ENCODE results near the gene AKAP11.

Gene AKAP11

GRCh38 chr13:42271337-42272114 lies 426 bp upstream of the AKAP11 start:
- H3K4me3 ChIP-seq (replicated peaks in 1 of 2; ENCODE audit: low read depth in 2 of 2, low read length in 2 of 2) = peak overlapping the region; percentile 82 to 86
- peak; percentile 99 for DNase-seq (ENCODE audit: low read depth in 2 of 2)
- TF ChIP-seq CTCF (IDR thresholded peaks at IDR 0.05; ENCODE audit: low read depth, low read length) = no peak

- no peak for TF ChIP-seq CTCF (IDR thresholded peaks at IDR 0.05; ENCODE audit: low read depth, low read length)
- H3K4me3 ChIP-seq (replicated peaks in 1 of 2; ENCODE audit: low read depth in 2 of 2, low read length in 2 of 2) = peak overlapping the region; percentile 82 to 86
- DNase-seq (ENCODE audit: low read depth in 2 of 2) = no peak
Measured at GRCh38 chr13:42272804-42273175, 838 bp downstream of the AKAP11 start.

GRCh38 chr13:42274386-42275097 lies 2.6 kb downstream of the AKAP11 start:
- no peak overlapping the region for H3K4me3 ChIP-seq (replicated peaks in 1 of 2; ENCODE audit: low read depth in 2 of 2, low read length in 2 of 2)
- TF ChIP-seq CTCF (IDR thresholded peaks at IDR 0.05; ENCODE audit: low read depth, low read length) = no peak
- no peak for DNase-seq (ENCODE audit: low read depth in 2 of 2)

- no peak overlapping the region for H3K4me3 ChIP-seq (replicated peaks in 1 of 2; ENCODE audit: low read depth in 2 of 2, low read length in 2 of 2)
- TF ChIP-seq CTCF (IDR thresholded peaks at IDR 0.05; ENCODE audit: low read depth, low read length) = no peak
- DNase-seq (ENCODE audit: low read depth in 2 of 2) = no peak
Measured at GRCh38 chr13:42275098-42275471, 3.1 kb downstream of the AKAP11 start.

- H3K4me3 ChIP-seq (replicated peaks in 1 of 2; ENCODE audit: low read depth in 2 of 2, low read length in 2 of 2) = no peak overlapping the region
- TF ChIP-seq CTCF (IDR thresholded peaks at IDR 0.05; ENCODE audit: low read depth, low read length) = no peak
- DNase-seq (ENCODE audit: low read depth in 2 of 2) = no peak
Measured at GRCh38 chr13:42275506-42275905, 3.6 kb downstream of the AKAP11 start.

GRCh38 chr13:42276683-42277082 lies 4.7 kb downstream of the AKAP11 start:
- TF ChIP-seq CTCF (IDR thresholded peaks at IDR 0.05; ENCODE audit: low read depth, low read length) = no peak
- H3K4me3 ChIP-seq (replicated peaks in 1 of 2; ENCODE audit: low read depth in 2 of 2, low read length in 2 of 2) = no peak overlapping the region
- DNase-seq (ENCODE audit: low read depth in 2 of 2) = no peak
